CD14-positive monocyte (primary cell): ENCODE measurements around the gene PIK3R1. TPM values are rescaled to one million over a fixed set of nuclear protein-coding genes. Genes with fewer than 3 reads are reported as not detected.

ENCODE experiments used
- DNase-seq, 3 donors: peaks; one replicate each; pipeline ENCODE4 v3.0.0-alpha.2; 2011 to 2022
- H2AFZ ChIP-seq: 2 replicates; pipeline ENCODE4 v1.6.0; 2012; ENCODE audit warnings: mild to moderate bottlenecking, low read depth, low read length, inconsistent platforms; ENCODE audit not compliant: insufficient read depth, poor library complexity, severe bottlenecking
- H3K27ac ChIP-seq, 2 donors: 1 replicate in 1 of 2; 2 replicates in 1 of 2; pipeline ENCODE4 v1.5.1; 2012 to 2013; ENCODE audit warnings: low read length in 2 of 2, control low read depth in 1 of 2, inconsistent platforms in 1 of 2, low read depth in 1 of 2, mild to moderate bottlenecking in 1 of 2
- H3K27me3 ChIP-seq, 2 donors: one replicate each; pipeline versions ENCODE4 v1.6.0 to v1.6.1; 2011 to 2013; ENCODE audit warnings: low read length in 2 of 2; ENCODE audit not compliant: control insufficient read depth in 2 of 2, insufficient read depth in 2 of 2
- H3K36me3 ChIP-seq, 2 donors: replicated peaks in 1 of 2; 1 replicate in 1 of 2; 2 replicates in 1 of 2; pipeline versions ENCODE4 v1.5.1 to v1.6.1; 2012 to 2013; ENCODE audit warnings: low read length in 2 of 2, control low read depth in 1 of 2, inconsistent platforms in 1 of 2, mild to moderate bottlenecking in 1 of 2; ENCODE audit not compliant: insufficient read depth in 2 of 2, control insufficient read depth in 1 of 2
- H3K4me1 ChIP-seq, 2 donors: 1 replicate in 1 of 2; 2 replicates in 1 of 2; pipeline versions ENCODE4 v1.5.1 to v1.6.1; 2012 to 2013; ENCODE audit warnings: low read length in 2 of 2, control low read depth in 1 of 2, inconsistent platforms in 1 of 2, mild to moderate bottlenecking in 1 of 2, moderate library complexity in 1 of 2; ENCODE audit not compliant: insufficient read depth in 2 of 2, control insufficient read depth in 1 of 2
- H3K4me2 ChIP-seq: replicated peaks from 2 replicates; pipeline ENCODE3; 2012; ENCODE audit warnings: low read length, moderate library complexity, mild to moderate bottlenecking; ENCODE audit not compliant: poor library complexity, severe bottlenecking; ENCODE audit errors: extremely low read depth
- H3K4me3 ChIP-seq, 3 experiments: fragments of 200-600 bp in 1 of 3; sonication (generic) in 1 of 3; replicated peaks in 1 of 3; 1 replicate in 2 of 3; 2 replicates in 1 of 3; pipeline ENCODE4 v1.5.1; 2011 to 2013; ENCODE audit warnings: low read length in 3 of 3, mild to moderate bottlenecking in 3 of 3, control low read depth in 2 of 3, low read depth in 2 of 3, inconsistent platforms in 1 of 3, moderate library complexity in 1 of 3
- H3K79me2 ChIP-seq: 2 replicates; pipeline ENCODE4 v1.6.0; 2012; ENCODE audit warnings: mild to moderate bottlenecking, control low read depth, inconsistent platforms, low read length, moderate library complexity; ENCODE audit not compliant: insufficient read depth
- H3K9ac ChIP-seq: 2 replicates; pipeline ENCODE4 v1.6.0; 2017; ENCODE audit warnings: low read length, mild to moderate bottlenecking; ENCODE audit not compliant: insufficient read depth, poor library complexity, severe bottlenecking
- H3K9me3 ChIP-seq, 2 donors: replicated peaks in 1 of 2; 1 replicate in 1 of 2; 2 replicates in 1 of 2; pipeline versions ENCODE4 v1.5.1 to v1.6.1; 2012 to 2013; ENCODE audit warnings: low read length in 2 of 2, control low read depth in 1 of 2; ENCODE audit not compliant: control insufficient read depth in 1 of 2, insufficient read depth in 1 of 2
- H4K20me1 ChIP-seq: 2 replicates; pipeline ENCODE4 v1.6.0; 2012; ENCODE audit warnings: mild to moderate bottlenecking, low read length, control low read depth, moderate library complexity; ENCODE audit not compliant: insufficient read depth
- H3K27ac Mint-ChIP-seq, 7 donors: one replicate each; pipeline ENCODE4 v1.8.0; 2020; ENCODE audit warnings: mild to moderate bottlenecking in 7 of 7, mixed read lengths in 7 of 7, moderate library complexity in 6 of 7, inconsistent platforms in 2 of 7
- H3K27me3 Mint-ChIP-seq, 3 donors: one replicate each; pipeline ENCODE4 v1.8.0; 2021 to 2022; ENCODE audit warnings: low read depth in 3 of 3, mild to moderate bottlenecking in 3 of 3, mixed read lengths in 3 of 3, moderate library complexity in 3 of 3, inconsistent platforms in 1 of 3
- H3K36me3 Mint-ChIP-seq, 2 donors: one replicate each; pipeline ENCODE4 v1.8.0; 2020; ENCODE audit warnings: mixed read lengths in 2 of 2, inconsistent platforms in 1 of 2, mild to moderate bottlenecking in 1 of 2
- H3K4me1 Mint-ChIP-seq: one replicate; pipeline ENCODE4 v1.8.0; 2020; ENCODE audit warnings: mild to moderate bottlenecking, mixed read lengths
- H3K4me3 Mint-ChIP-seq, 2 donors: one replicate each; pipeline ENCODE4 v1.8.0; 2020; ENCODE audit warnings: mild to moderate bottlenecking in 2 of 2, mixed read lengths in 2 of 2, moderate library complexity in 1 of 2
- H3K9me3 Mint-ChIP-seq, 7 donors: one replicate each; pipeline ENCODE4 v1.8.0; 2020 to 2022; ENCODE audit warnings: mixed read lengths in 7 of 7, mild to moderate bottlenecking in 6 of 7, moderate library complexity in 6 of 7, inconsistent platforms in 2 of 7
- WGBS: methylation state at CpG from one replicate; pipeline ENCODE4 v1.1.5; 2013; ENCODE audit warnings: missing lambda C conversion rate; ENCODE audit not compliant: insufficient coverage; 5-methylcytosine and 5-hydroxymethylcytosine counted together
- intact Hi-C, 2 donors: fragments of 100-400 bp; cut with micrococcal nuclease; formaldehyde crosslinking; loops; one replicate each; pipeline versions ENCODE4 v1.15.0 to v1.15.1; 2023
- polyA plus RNA-seq, 3 donors: library from polyadenylated mRNA; depleted of rRNA in 1 of 3; unstranded in 2 of 3; stranded (reverse) in 1 of 3; fragments of 300-500 nt in 2 of 3; fragments of >200 nt in 1 of 3; fragmentation: Illumina TruSeq in 2 of 3; gene quantifications; 1 replicate in 2 of 3; 2 replicates in 1 of 3; pipeline ENCODE4 v1.2.3, GENCODE V29; 2012 to 2021
- TF ChIP-seq, protein P1 (sequence below): fragments of 200-600 bp; IDR thresholded peaks from one replicate; pipeline ENCODE4 v1.8.0; 2022; ENCODE audit warnings: antibody characterized with exemption, mild to moderate bottlenecking

The PIK3R1 gene
- polyA plus RNA-seq, 3 donors = 9.5 to 25.5 (median 10.5) TPM

GRCh38 chr5:68246802-68247201 lies 31.2 kb downstream of the PIK3R1 start:
- Mint-ChIP-seq H3K36me3 (peaks cover 19 to 25% of the 10 kb centered on the region in 2 donors), H3K27ac (peak overlapping the region in 2 of 7 donors; percentile 4 to 57), H3K4me3 (no peak overlapping the region), H3K4me1 (peaks cover 71% of the 10 kb centered on the region), H3K9me3 (peaks cover 0 to 2% (median 0%) of the 10 kb centered on the region in 7 donors), H3K27me3 (no peaks in the 10 kb centered on the region)
- Histone ChIP-seq H3K4me2 (no peak overlapping the region), H4K20me1 (peaks cover 49% of the 10 kb centered on the region), H3K36me3 (peaks cover 0 to 6% of the 10 kb centered on the region in 2 donors), H3K79me2 (peaks cover 100% of the 10 kb centered on the region), H3K27me3 (no peaks in the 10 kb centered on the region), H2AFZ (no peak overlapping the region), H3K4me3 (no peak overlapping the region), H3K27ac (no peak overlapping the region), H3K9ac (no peak overlapping the region), H3K4me1 (peaks cover 34 to 54% of the 10 kb centered on the region in 2 donors), H3K9me3 (no peaks in the 10 kb centered on the region)
- TF ChIP-seq, protein P1, sequence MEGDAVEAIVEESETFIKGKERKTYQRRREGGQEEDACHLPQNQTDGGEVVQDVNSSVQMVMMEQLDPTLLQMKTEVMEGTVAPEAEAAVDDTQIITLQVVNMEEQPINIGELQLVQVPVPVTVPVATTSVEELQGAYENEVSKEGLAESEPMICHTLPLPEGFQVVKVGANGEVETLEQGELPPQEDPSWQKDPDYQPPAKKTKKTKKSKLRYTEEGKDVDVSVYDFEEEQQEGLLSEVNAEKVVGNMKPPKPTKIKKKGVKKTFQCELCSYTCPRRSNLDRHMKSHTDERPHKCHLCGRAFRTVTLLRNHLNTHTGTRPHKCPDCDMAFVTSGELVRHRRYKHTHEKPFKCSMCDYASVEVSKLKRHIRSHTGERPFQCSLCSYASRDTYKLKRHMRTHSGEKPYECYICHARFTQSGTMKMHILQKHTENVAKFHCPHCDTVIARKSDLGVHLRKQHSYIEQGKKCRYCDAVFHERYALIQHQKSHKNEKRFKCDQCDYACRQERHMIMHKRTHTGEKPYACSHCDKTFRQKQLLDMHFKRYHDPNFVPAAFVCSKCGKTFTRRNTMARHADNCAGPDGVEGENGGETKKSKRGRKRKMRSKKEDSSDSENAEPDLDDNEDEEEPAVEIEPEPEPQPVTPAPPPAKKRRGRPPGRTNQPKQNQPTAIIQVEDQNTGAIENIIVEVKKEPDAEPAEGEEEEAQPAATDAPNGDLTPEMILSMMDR = peak; percentile 16
- 87% methylated on average over 3 of the region's 3 CpGs for WGBS
- no peak for DNase-seq
- intact Hi-C loops = loop anchor here (10.0 kb wide), 1 partner anchor 52 kb away; no protein-coding TSS in a partner anchor

DNA sequence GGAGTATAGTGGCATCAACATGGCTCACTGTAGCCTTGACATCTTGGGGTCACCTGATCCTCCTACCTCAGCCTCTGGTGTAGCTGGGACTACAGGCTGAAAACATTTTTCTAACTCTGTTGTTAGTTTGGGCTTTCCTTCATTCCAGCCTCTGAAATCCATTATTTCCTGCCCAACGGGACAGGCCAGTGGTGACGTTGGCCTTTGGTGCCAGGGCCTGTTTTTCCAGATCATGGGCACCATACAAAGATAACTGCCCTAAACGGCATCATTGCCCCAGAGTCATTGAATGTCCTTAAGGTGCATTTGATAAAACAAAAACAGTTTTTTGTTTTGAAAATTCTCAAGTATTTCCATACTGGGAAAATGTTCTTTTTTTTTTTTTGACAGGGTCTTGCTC lies 32.1 kb downstream of the PIK3R1 start:
- peaks cover 37 to 52% of the 10 kb centered on the region in 2 donors for H3K4me1 ChIP-seq
- 93% methylated on average over 2 of the region's 3 CpGs for WGBS
- no peak overlapping the region for H3K9ac ChIP-seq
- no peak overlapping the region for H3K27ac ChIP-seq
- H4K20me1 ChIP-seq = peaks cover 58% of the 10 kb centered on the region
- no peaks in the 10 kb centered on the region for H3K9me3 ChIP-seq
- Mint-ChIP-seq H3K27me3 (no peaks in the 10 kb centered on the region), H3K27ac (peak overlapping the region in 5 of 7 donors; percentile 11 to 79 (median 71)), H3K4me3 (no peak overlapping the region), H3K4me1 (peaks cover 71% of the 10 kb centered on the region), H3K9me3 (peaks cover 0 to 2% (median 0%) of the 10 kb centered on the region in 7 donors), H3K36me3 (peaks cover 19 to 25% of the 10 kb centered on the region in 2 donors)
- no peaks in the 10 kb centered on the region for H3K36me3 ChIP-seq
- H3K27me3 ChIP-seq = no peaks in the 10 kb centered on the region
- TF ChIP-seq, protein P1 = no peak
- no peak overlapping the region for H3K4me3 ChIP-seq
- intact Hi-C loops = loop anchor here (10.0 kb wide), 1 partner anchor 53 kb away; no protein-coding TSS in a partner anchor
- H2AFZ ChIP-seq = no peak overlapping the region
- DNase-seq = no peak
- H3K4me2 ChIP-seq = no peak overlapping the region
- peaks cover 100% of the 10 kb centered on the region for H3K79me2 ChIP-seq
